Stimulated activated CD4-positive, alpha-beta T cell treated with anti-CD3 and anti-CD28 coated beads, Interleukin-1b, Interleukin-23, amount 100 ng/mL, for 4 hours (primary cell): ENCODE results near the gene EDRF1.

Experiments used
- DNase-seq, 2 donors: peaks; one replicate each; pipeline ENCODE4 v3.0.0-alpha.2; 2020; ENCODE audit warnings: low read depth in 2 of 2

EDRF1 gene

GRCh38 chr10:125765835-125766234, 46.3 kb downstream of the EDRF1 start:
- no peak for DNase-seq

DNA sequence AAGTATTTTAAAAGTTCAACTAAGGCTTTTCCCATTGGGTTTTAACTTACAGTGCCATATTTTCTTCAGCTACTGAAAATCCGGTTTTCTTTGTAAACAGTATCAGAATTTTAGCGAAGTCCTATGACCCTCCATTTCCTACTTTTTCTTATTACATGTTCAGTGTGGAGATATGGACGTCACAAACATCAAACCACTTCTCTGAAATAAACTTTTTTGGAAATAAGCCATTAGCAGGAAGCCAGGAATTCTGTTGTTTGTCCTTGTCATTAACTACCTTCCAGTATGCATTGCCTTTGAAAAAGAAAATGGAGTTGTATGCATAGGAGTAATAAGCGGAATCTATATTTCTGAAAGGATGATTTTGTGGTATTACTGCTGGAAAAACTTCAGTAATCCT, 47.0 kb downstream of the EDRF1 start:
- DNase-seq: no peak

DNA sequence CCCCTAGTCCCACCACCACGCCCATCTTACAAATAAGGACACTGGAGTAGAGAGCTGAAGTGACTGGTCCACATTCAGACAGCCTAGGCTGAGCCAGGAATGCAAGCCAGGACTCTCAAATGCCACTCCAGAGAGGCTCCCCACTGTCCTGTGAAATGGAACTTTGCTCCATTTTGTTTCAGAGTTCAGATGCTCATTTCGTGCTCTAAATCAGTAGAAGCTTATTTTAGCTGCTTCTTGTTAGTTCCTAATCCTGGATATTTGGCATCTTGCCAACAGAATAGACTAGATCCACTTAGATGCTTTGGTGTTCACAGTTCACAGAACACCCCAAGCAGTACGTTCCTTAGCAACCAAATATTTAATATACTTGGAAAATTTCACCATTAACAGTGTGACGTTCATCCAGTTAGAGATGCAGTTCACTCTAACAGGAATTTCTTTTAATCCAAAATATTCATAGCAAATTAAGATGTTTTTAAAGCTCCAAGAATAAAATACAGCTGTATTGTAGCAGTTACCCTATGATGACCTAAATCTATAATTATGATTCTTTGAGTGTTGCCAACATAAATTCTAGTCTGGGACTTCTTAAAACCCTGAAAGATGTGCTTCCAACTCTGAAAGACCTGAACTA, 48.8 kb downstream of the EDRF1 start:
- no peak for DNase-seq

DNA sequence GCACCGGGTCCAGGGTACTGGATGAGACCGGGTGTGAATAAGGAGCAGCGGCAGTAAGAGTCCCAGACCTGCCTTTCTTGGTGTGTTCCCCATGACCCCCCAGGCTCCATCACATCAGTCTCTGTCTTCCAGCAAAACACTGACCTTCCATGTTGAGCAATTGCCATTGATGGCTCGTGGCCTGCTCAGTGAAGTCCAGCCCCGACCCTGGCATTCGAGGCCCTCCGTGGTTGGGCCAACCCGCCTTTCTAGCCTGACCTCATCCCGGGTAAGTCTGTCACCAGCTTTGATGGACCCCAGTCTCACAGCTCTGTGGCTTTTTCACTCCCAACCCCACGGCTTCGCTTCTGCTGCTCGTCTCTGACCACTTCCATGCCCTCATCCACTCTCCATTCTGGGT, 49.7 kb downstream of the EDRF1 start:
- no peak for DNase-seq

DNA sequence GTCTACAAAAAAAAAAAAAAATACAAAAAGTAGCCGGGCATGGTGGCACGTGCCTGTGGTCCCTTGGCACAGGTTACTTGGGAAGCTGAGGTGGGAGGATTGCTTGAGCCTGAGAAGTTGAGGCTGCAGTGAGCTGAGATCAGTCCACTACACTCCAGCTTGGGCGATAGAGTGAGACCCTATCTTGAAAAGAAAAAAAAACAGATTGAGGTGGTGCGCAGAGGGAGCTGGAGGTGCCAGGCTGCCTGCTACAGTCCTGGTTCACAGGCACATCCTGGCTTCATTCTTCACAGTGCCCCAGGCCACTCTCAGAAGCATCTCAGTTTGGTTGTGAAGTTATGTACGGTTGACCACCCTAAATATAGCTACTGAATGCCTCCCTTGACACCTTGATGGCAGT, 51.3 kb downstream of the EDRF1 start:
- no peak for DNase-seq

DNA sequence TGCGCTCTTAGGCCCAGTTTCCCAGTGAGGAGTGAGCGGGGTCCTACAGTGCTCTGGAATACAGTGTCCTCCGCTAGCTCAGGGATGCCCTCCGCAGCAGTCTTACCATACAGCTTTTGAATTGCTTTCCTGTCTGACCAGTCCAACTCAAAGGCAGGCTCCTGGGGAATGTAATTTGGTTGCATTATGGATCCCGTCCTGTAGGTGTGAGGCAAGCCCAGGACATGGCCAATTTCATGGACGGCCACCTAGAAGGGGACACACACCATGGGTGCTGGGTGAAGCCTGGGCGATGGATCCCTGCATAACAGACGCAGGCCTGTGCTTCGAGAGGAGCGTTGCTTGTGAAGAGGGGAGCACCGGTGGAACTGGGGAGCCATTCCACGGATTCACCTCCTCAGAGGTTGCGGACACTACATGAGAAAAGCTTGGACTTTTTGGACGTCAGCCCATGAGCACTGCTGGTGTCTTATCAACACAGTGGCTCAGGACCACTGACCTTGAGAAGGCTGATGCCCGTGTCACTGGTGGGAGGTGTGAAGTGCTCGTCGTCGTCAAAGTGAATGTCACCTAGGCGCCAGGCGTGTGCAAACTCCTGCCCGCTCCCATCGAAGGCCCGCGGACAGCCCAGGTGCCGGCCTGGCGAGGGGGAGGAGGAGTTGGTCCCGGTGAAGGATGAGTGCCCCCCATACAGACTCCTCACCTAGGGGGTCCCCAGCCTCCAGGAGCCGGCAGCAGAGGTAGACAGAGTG, 52.8 kb downstream of the EDRF1 start:
- DNase-seq: no peak

DNA sequence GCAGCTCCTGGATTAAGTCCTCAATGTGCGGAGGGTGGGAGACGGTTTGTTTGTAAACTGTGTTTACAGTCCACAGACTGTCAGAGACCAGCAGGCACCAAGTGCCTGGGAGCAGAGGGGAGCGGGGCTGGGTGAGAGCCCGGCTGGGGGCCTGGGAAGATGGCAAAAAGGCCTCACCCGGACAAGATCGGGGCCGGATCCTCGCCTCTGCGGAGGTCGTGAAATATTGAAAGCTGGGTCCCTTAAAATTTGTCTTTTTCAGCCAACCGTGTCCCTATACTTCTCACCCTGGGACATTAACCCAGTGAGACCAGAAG, 53.3 kb downstream of the EDRF1 start:
- DNase-seq: no peak

- no peak for DNase-seq
Observed at GRCh38 chr10:125773687-125774543, 54.4 kb downstream of the EDRF1 start.

DNA sequence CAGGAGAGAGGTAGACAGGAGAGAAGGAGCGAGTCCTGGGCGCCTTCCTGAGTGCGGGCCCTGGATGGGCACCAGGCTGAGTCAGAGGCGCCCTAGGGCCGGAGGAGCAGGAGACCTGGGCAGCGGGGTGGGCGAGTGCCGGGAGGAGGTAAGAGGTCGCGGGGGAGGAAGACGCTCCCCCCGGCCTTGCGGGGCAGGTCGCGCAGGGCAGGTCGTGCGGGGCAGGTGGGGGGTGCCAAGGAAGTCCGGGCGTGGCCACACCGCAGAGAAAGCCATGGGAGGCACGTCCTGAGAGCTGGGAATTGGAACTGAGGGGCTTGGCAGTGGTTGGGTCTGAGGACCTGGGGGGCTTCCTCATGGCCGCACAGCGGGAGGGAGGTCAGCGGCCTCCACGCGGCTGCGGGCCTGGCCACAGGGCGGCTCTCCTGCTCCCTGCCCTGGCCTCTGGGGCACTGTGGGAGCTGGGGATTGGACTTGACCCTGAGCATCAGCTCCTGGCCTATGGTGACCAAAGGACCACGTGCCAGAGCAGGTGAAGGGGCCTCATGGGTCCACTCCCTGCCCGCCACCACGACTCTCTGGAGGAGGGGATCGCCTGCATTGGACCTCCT, 55.2 kb downstream of the EDRF1 start:
- DNase-seq: no peak

DNA sequence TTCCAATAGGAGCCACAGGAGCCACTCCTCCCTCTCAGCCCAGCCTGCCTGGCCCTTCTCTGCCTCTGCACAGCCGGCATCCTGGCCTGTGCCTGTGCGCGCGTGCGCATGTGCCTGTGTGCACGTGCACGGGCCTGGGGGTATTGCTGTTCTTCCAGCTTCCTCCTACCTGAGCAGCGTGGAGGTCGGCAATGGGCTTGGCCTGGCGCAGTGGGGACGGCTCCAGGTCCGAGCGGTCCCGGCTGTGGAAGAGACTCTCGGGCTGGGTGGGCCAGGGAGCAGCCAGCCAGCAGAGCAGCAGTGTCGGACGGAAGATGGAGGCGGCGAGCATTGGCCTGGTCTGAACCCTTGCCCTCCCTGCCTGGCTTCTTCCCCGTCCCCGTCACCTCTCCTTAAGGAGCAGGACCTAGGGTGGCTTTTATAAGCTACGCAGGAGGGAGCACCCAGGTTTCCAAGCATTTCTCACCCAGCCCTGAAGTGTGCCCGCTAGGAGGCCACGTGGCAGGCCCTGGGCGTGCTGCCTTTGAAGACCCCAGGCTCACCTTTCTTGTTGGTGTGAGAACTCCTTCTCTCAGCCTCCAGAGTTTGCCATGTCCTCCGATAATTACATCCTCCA, 56.1 kb downstream of the EDRF1 start, which contains the start of gene MMP21:
TSS of gene MMP21 (minus strand) at position 331 of the 616 bp plus-strand sequence. CDS start at position 331, 0 bp downstream.
- no peak for DNase-seq

DNA sequence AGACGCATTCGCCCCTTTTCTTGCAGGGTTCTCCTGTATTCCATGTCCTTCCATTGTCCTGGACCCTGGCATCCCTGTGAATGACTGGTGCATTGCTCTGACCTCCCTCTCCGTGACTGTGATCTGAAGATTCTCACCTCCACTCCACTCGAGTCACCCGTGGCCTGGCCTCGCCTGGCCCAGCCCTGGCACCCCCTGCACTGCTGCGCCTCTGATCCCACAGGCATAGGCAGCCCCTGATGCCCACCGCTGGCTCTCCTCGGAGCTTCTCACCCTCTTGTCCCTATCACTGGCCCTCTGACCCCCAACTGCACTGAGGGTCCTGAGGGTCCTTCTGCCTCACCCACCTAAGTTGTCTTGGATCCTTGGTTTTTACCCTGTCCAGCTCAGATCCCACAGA, 58.3 kb downstream of the EDRF1 start:
- DNase-seq: no peak

GRCh38 chr10:125778556-125778955, 59.0 kb downstream of the EDRF1 start:
- no peak for DNase-seq

DNA sequence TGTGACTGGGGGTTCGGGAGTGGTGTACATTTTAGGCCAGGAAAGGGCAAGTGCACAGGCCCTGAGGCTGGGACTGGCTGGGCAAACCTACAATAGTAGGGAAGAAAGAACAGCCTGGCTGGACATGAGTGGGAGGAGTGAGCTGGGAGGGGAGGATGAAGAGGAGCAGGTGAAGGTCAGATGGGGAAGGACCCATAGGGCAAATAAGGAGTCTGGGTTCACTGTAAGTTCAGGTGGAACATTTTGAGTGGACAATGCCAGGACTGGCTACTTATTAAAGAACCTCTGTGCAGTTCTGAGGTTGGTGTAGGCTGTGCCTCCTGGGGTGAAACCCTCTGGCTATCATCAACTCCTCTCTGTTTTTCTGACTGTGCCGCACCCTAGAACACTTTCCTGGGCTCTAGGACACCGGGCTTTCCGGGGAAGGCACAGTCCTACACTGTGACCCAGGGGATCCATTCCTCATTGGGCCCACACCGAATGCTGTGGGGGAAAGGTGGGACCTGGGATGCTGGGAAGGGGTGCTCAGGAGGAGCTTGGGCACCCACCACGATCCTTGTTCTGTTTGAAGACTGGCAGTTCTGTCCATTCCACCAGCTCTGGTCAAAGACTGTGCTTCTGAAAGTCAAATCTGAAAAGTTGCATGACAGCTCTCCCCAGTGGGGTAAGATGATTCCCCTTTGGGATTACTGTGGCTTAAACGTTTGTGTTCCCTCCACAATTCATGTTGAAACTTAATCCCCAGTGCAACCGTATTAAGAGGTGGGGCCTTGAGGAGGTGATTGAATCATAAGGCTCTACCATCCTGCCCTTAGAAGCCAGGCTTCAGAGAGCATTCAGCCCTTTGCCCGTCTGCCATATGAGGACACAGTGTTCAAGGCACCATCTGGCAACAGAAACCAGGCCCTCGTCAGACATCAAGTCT, 60.2 kb downstream of the EDRF1 start:
- DNase-seq: no peak

DNA sequence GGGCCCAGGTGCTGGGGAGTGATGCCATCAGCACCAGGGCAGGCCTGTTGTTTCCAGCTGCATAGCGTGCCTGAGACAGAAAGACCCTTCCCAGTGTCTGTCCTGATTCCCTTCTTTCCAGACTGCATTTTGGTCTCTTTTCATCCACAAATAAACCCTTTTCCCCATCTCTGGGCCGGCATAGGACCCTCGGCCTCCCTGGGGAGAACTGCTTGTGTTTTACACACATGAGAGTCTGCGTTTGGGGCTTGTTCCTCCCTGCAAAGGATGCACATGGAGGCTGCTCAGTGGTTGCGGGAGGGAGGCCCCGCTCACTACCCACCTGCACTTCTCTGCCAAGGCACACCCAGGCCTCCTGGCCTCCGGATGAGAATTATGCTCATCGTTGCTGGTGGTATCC, 61.9 kb downstream of the EDRF1 start:
- DNase-seq: no peak

- no peak for DNase-seq
Observed at GRCh38 chr10:125782054-125782453, 62.5 kb downstream of the EDRF1 start.

- DNase-seq: no peak
Observed at GRCh38 chr10:125782616-125783015, 63.1 kb downstream of the EDRF1 start.

- no peak for DNase-seq
Observed at GRCh38 chr10:125783408-125783807, 63.9 kb downstream of the EDRF1 start.

- DNase-seq: no peak
Observed at GRCh38 chr10:125783957-125784356, 64.4 kb downstream of the EDRF1 start.

DNA sequence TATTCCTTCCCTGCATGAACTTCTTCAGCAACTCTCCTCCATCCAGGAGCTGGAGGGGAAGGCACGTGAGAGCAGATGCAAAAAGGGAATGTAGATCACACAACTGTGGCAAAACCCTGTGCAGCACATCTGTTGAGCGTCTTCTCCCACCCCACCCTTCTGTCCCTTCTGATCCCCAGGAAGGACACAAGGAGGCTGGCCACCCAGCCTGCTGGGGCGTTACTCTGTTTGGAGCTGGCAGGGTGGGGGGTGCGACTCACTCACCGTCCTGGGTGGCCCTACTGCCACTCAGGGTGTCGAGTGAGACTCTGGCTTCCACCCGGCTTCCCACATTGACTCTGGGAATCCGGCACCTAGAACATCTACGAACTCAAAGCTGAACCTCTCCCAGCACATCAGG, 66.3 kb downstream of the EDRF1 start:
- no peak for DNase-seq

DNA sequence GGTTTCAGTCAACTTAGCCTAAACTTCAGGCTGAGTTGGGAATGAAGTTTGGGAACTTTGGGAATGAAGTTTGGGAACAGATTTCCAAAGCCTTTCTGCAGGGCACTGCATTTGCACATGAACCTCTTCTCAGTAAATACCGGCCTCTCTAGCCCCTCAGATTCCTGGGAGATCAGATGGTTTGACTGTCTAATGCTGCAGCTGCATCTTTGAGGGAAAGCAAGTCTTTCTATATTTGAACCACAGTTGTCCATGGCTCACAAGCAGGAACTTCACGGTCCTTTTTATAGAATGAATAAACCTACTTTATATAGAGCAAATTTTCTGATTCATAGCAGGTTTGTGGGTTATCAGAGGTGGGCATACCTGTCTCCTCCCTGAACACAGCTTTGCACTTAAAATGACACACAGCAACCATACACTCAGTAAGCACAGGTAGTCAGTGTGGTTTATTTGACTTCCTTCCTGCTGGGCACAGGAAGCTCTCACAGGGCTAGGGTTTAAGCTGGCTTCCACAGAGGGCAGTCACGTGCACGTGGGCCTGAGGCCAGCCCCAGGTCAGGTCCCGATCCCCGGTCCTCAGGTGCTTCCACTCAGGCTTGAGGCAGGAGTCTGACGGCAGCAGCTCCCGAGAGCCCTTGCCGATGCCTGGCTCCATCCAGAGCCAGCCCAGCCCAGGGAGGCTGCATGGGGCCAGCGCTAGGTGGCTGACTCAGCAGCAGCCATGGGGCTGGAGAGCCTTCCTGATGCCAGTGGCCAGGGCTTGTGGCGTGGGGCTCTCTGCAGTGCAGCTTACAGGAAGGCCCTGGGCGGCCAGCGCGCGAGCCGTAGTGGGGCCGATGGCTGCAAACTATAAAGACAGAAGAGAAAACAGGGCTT, 68.9 kb downstream of the EDRF1 start:
- DNase-seq: no peak
